ENCODE measurements around the gene FAM120B.
A peak's percentile ranks its signal among the peaks of the same experiment; 100 is the strongest.
"Not testable (repeated sequence)": the region's sequence is repeated elsewhere in the genome, so short reads cannot be mapped to it uniquely, and the experiment has no call there.

Gene FAM120B

GRCh38 chr6:170297576-170298330, 8.8 kb upstream of the FAM120B start:
- no peak for DNase-seq (ENCODE audit: low read depth)

GRCh38 chr6:170298688-170299087, 7.9 kb upstream of the FAM120B start:
- DNase-seq (ENCODE audit: low read depth) = no peak

GRCh38 chr6:170301184-170301583, 5.4 kb upstream of the FAM120B start:
- DNase-seq (ENCODE audit: low read depth) = no peak

GRCh38 chr6:170305805-170306323, 694 bp upstream of the FAM120B start:
- no peak for DNase-seq (ENCODE audit: low read depth)

- DNase-seq (ENCODE audit: low read depth) = no peak
Measured at GRCh38 chr6:170307080-170307545, 555 bp downstream of the FAM120B start.

- DNase-seq (ENCODE audit: low read depth) = no peak
Measured at GRCh38 chr6:170308761-170309160, 2.2 kb downstream of the FAM120B start.

GRCh38 chr6:170311696-170312095, 5.1 kb downstream of the FAM120B start:
- DNase-seq (ENCODE audit: low read depth) = peak; percentile 67

GRCh38 chr6:170312876-170313275, 6.3 kb downstream of the FAM120B start:
- DNase-seq (ENCODE audit: low read depth) = no peak

- DNase-seq (ENCODE audit: low read depth) = peak; percentile 52
Measured at GRCh38 chr6:170313716-170314295, 7.2 kb downstream of the FAM120B start.

- no peak for DNase-seq (ENCODE audit: low read depth)
Measured at GRCh38 chr6:170314983-170315382, 8.4 kb downstream of the FAM120B start.

GRCh38 chr6:170316071-170316470, 9.5 kb downstream of the FAM120B start:
- peak; percentile 59 for DNase-seq (ENCODE audit: low read depth)

- no peak for DNase-seq (ENCODE audit: low read depth)
Measured at GRCh38 chr6:170317076-170317475, 10.5 kb downstream of the FAM120B start.

GRCh38 chr6:170317718-170318117, 11.2 kb downstream of the FAM120B start:
- DNase-seq (ENCODE audit: low read depth) = no peak

- DNase-seq (ENCODE audit: low read depth) = no peak
Measured at GRCh38 chr6:170329321-170329720, 22.8 kb downstream of the FAM120B start.

GRCh38 chr6:170335199-170335598, 28.6 kb downstream of the FAM120B start:
- not testable (repeated sequence) for DNase-seq (ENCODE audit: low read depth)

GRCh38 chr6:170344631-170345576, 38.3 kb downstream of the FAM120B start:
- peak; percentile 84 for DNase-seq (ENCODE audit: low read depth)

GRCh38 chr6:170345662-170346061, 39.1 kb downstream of the FAM120B start:
- no peak for DNase-seq (ENCODE audit: low read depth)

- DNase-seq (ENCODE audit: low read depth) = no peak
Measured at GRCh38 chr6:170346649-170347048, 40.1 kb downstream of the FAM120B start.

GRCh38 chr6:170347091-170347490, 40.5 kb downstream of the FAM120B start:
- peak; percentile 10 for DNase-seq (ENCODE audit: low read depth)

GRCh38 chr6:170347975-170348374, 41.4 kb downstream of the FAM120B start:
- no peak for DNase-seq (ENCODE audit: low read depth)

- not testable (repeated sequence) for DNase-seq (ENCODE audit: low read depth)
Measured at GRCh38 chr6:170351456-170351855, 44.9 kb downstream of the FAM120B start.

GRCh38 chr6:170355190-170355589, 48.6 kb downstream of the FAM120B start:
- not testable (repeated sequence) for DNase-seq (ENCODE audit: low read depth)

Data from iris pigment epithelial cell (primary cell).